AG10803 (cell line): ENCODE results near the gene SPEM1.

Experiments used
- DNase-seq: peaks from one replicate; pipeline ENCODE4 v3.0.0; 2010; ENCODE audit warnings: low read depth
- H3K4me3 ChIP-seq: 2 replicates; pipeline ENCODE4 v1.5.1; 2011; ENCODE audit warnings: mild to moderate bottlenecking, low read length, control low read depth
- TF ChIP-seq, protein P1 (sequence below): conservative IDR thresholded peaks from 2 replicates; pipeline ENCODE4 v1.5.1; 2011; ENCODE audit warnings: mild to moderate bottlenecking, low read length, control low read depth, inconsistent platforms

The SPEM1 gene

DNA sequence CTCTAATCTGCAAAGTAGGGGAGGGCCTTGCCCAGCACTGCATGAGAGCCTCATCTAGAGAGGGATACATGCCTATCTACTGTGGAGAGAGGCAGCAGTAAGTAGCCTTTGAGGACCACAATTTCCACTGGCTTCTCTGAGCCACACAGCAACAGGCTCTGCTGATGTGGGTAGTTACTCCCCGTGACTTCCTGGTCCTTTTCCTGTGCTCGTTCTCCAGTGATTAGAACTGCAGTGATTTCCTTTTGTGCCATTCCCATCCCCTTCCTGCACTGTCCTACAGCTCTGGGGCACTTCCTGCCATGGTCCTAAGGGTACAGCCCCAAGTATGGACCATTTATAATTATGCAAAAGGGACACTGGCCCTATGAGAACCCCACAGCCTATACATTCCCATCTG lies 28.8 kb upstream of the SPEM1 start:
- no peak overlapping the region for H3K4me3 ChIP-seq
- TF ChIP-seq, protein P1, sequence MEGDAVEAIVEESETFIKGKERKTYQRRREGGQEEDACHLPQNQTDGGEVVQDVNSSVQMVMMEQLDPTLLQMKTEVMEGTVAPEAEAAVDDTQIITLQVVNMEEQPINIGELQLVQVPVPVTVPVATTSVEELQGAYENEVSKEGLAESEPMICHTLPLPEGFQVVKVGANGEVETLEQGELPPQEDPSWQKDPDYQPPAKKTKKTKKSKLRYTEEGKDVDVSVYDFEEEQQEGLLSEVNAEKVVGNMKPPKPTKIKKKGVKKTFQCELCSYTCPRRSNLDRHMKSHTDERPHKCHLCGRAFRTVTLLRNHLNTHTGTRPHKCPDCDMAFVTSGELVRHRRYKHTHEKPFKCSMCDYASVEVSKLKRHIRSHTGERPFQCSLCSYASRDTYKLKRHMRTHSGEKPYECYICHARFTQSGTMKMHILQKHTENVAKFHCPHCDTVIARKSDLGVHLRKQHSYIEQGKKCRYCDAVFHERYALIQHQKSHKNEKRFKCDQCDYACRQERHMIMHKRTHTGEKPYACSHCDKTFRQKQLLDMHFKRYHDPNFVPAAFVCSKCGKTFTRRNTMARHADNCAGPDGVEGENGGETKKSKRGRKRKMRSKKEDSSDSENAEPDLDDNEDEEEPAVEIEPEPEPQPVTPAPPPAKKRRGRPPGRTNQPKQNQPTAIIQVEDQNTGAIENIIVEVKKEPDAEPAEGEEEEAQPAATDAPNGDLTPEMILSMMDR, result no peak
- DNase-seq, result no peak

DNA sequence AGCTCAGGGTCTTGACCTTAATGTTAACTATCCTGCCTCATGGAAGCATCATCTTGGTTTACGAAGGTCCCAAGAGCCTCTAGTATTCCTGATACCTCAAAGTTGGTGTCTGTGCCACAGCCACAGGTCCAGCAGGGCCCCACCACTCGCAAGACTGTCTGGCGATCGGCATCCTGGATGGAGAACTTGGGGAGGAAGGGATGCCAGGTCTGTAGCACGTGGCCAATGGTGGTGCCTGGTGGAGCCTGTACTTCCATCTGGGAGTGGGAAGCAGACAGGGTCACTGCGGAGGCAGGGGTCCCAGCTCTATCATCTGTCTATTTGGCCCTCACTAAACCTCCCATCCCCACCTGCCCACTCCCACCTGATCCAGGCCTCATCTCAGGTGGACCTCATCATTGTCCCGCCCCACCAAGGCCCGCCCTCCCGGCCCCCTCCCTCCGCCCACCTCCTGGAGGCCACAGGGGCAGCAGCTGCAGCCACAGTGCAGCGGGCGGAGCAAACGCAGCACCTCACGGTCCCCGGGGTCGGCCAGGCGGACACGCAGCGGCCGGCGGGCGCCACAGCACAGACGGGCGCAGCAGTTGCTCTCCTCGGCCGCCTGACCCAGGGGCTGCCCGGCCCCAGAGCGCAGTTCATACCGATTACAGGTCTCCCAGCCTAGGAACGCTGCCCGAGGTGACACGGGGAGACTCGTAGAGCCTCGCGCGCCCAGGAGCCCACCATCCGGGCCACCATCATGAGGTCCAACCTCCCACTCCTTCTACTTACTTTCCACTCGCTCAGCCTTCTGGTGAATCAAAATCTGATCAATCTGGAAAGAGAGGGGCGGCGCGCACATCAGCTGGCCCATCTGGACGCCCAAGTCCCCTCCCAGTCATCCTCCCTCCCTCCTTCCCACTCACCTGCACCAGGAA lies 27.2 kb upstream of the SPEM1 start:
- TF ChIP-seq, protein P1, result no peak
- DNase-seq, result no peak
- peak overlapping the region; percentile 84 for H3K4me3 ChIP-seq

DNA sequence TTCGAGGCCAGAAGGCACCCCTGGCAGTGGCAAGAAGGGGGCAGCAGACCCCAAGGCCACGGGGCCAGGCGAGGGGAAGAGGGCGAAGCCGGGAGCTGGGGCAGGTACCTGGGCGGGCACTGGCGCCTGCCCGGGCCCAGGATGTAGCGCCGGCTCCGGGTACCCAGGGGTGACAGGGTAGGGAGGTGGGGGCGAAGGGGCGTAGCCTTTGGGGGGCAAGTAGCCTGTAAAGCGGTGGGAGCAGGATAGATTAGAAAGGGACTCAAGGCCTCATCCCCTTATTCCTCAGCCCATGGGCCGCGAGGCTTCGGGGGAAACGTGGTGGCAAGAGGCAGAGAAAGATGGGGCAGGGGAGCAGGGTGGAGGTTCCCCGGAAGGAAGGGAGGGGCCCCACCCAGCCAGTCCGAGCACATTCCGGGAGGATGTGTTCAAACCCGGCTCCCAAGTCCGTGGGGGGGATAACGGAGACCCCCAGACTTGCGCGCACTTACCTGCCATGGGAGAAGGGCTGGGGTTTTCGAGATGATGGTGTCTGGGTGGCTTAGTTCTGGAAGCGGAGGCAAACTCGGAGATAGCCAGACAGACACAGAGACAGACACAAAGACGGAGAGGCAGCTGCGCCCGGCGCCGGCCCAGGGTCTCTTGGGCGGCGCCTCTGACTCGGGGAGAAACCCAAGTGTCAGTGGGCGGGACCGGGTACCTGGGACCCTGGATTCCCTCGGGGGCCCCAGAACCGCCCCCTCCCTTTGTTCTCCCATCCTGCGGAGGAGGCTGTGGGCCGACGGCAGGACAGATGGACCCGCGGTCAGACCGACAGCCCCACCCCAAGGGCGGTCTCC lies 26.3 kb upstream of the SPEM1 start:
- no peak for DNase-seq

DNA sequence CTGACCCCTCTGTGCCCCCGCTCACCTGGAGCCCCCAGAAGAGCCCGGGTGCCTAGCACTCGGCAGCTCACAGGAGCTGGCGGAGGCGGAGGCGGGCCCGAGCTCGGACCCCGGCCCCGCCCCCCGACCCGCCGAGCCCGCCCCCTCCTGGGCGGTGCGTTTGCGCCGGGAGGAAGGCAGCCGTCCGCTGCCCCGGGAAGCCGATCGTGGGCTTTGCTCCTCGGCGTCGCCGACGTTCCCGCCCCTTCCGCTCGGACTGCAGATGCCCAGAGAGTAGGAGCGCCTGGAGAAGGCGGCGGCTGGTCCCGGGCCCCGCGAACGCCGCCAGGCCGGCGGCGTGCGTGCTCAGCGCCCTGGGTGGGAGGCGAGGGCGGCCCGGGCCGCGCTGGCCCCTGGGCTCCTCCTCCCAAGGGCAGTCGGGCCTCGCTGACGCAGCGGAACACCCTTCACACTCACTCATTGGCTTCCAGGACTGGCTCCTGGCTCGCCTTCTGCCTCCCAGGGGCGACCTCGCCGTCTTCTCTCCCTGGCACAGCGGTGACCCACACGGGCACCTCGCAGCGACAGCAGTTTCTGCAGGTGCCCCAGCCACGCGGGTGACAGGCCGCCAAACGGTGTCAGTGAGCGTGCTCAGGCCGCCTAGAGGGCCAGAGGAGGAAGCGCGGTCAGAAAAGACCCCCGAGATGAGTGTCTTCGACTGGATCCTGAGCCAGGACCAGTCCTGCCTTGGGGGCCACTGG lies 25.5 kb upstream of the SPEM1 start, which contains the start of gene PLSCR3:
Gene PLSCR3 (minus strand): TSS at position 74 of the 740 bp plus-strand sequence. CDS start 415 bp downstream, outside the sequence.
- TF ChIP-seq, protein P1, result peak; percentile 42
- peak within 1 kb of the TSS; percentile 84 for H3K4me3 ChIP-seq
- peak; percentile 82 for DNase-seq

More for the DNA sequence above, 26.3 kb upstream of the SPEM1 start:
- H3K4me3 ChIP-seq, result peak overlapping the region; percentile 84
- TF ChIP-seq, protein P1, result no peak

DNA sequence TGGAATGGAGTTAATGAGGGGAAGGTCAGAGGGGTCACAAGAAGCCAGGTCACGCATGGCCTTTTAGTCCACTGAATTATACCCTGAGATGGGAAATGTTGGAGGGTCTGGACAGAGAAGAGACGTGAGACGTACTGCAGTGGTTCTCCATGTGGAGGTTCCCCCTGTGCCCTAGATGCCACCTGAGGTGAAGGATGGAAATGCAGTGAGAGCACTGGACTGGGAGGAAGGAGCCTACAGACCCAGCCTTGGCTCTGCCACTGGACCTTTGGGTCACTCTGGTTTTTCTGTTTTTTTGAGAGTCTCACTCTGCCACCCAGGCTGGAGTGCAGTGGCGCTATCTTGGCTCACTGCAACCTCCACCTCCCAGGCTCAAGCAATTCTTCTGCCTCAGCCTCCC lies 24.0 kb upstream of the SPEM1 start:
- DNase-seq, result no peak
- TF ChIP-seq, protein P1, result no peak

DNA sequence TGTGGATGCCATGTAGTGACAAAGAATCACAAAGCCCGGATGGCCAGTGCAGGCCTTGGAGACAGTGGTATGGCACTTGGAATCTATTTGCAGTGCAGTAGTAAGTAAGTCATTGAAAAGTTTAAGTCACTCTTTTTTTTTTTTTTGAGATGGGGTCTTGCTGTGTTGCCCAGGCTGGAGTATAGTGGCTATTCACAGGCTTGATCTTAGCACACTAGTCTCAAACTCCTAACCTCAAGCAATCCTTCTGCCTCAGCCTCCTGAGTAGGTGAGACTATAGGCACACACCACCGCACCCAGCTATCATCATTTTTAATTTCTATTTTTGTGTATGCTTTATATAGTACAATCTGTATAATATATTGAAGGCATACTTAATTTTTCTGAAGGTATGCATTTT lies 21.5 kb upstream of the SPEM1 start:
- no peak overlapping the region for H3K4me3 ChIP-seq
- TF ChIP-seq, protein P1, result no peak
- no peak for DNase-seq

More for the DNA sequence above, 24.0 kb upstream of the SPEM1 start:
- H3K4me3 ChIP-seq, result no peak overlapping the region
